Measurements from ENCODE around the gene NCOA7.

GRCh38 chr6:125970760-125971159 lies 180.0 kb downstream of the NCOA7 start:
- no peak for TF ChIP-seq CTCF (IDR thresholded peaks at IDR 0.05)
- no peak for TF ChIP-seq POLR2A (IDR thresholded peaks at IDR 0.05)

All from thyroid gland (tissue), 4 donors.